NB4 (cell line): ENCODE results near the gene PTPN4.

Source experiments
- DNase-seq: peaks from one replicate; pipeline ENCODE4 v3.0.0; 2010; ENCODE audit warnings: low read depth
- H3K4me3 ChIP-seq: one replicate; pipeline ENCODE4 v1.5.1; 2011; ENCODE audit warnings: mild to moderate bottlenecking, low read depth, low read length, moderate library complexity
- MYC ChIP-seq: IDR thresholded peaks from 2 replicates; pipeline ENCODE4 v1.6.1; 2011; ENCODE audit warnings: low read depth, low read length
- POLR2A ChIP-seq: IDR thresholded peaks from 2 replicates; pipeline ENCODE4 v1.6.1; 2011; ENCODE audit warnings: mild to moderate bottlenecking; ENCODE audit not compliant: insufficient read length; ENCODE audit errors: extremely low read depth
- TF ChIP-seq, protein P1 (sequence below): IDR thresholded peaks from 2 replicates; pipeline ENCODE4 v1.6.1; 2011; ENCODE audit warnings: low read depth, low read length
- TF ChIP-seq, protein P2 (sequence below): IDR thresholded peaks from one replicate; pipeline ENCODE4 v1.5.1; 2012; ENCODE audit warnings: low read depth, low read length

Gene PTPN4

DNA sequence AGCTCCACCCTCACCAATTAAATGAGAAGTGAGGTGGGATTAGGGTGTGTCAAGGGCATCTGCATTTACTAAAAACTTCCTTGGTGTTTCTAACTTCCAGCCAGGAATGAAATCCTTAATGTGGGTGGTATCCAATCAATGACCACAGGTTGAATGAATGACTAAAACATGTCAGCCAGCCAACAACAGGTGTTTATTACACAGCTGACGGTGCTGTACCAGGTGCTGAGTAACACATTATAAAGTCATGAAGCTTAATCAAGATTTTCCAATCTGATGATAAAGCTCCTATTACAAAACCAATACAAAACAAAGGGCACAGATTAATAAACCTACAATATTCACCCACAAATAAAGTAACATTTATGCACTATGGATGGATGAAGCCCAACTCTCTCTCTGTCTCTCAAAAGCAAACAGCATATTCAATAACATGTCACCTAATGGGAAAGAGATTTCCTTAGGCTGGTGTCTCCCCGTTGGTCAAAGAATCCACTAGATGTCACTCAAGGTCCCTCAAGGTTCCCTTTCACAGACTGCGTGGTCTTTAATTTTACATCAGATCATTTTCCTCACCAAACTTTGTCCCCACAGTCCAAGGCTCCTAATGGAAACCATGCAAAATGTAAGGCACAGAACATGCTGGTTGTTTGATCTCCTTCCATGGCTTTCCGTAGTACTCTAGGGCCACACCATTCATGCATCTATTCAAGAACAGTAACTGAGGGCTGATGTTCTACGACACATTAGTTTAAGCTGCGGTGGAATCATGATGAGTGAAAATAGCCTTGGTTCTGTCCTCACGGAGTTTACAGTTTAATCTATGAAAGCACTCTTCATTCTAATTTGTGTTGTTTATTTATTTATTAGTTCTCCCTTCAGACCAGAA, 6.4 kb upstream of the PTPN4 start:
- TF ChIP-seq, protein P1, sequence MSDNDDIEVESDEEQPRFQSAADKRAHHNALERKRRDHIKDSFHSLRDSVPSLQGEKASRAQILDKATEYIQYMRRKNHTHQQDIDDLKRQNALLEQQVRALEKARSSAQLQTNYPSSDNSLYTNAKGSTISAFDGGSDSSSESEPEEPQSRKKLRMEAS, result no peak
- TF ChIP-seq POLR2A (no peak), MYC (no peak)
- TF ChIP-seq, protein P2, sequence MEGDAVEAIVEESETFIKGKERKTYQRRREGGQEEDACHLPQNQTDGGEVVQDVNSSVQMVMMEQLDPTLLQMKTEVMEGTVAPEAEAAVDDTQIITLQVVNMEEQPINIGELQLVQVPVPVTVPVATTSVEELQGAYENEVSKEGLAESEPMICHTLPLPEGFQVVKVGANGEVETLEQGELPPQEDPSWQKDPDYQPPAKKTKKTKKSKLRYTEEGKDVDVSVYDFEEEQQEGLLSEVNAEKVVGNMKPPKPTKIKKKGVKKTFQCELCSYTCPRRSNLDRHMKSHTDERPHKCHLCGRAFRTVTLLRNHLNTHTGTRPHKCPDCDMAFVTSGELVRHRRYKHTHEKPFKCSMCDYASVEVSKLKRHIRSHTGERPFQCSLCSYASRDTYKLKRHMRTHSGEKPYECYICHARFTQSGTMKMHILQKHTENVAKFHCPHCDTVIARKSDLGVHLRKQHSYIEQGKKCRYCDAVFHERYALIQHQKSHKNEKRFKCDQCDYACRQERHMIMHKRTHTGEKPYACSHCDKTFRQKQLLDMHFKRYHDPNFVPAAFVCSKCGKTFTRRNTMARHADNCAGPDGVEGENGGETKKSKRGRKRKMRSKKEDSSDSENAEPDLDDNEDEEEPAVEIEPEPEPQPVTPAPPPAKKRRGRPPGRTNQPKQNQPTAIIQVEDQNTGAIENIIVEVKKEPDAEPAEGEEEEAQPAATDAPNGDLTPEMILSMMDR, result peak; percentile 84
- peak; percentile 80 for DNase-seq
- no peak overlapping the region for H3K4me3 ChIP-seq

DNA sequence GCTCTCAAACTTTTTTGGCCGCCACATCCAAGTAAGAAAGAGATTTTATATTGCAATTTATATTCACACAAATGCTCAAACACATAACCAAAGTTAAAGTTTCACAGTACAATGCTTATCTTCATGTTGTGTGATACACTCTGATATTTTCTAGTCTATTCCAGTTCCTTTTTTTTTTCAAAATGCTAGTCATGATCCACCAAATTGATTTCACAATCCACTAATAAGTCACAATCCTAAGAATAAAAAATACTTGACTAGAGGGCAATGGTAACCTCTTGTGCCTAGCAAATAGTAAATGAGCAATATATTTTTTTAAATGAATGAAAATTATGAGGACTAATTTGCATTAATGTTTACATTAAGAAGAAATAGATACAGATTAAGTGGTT, 5.8 kb upstream of the PTPN4 start:
- peak; percentile 69 for DNase-seq
- no peak overlapping the region for H3K4me3 ChIP-seq
- TF ChIP-seq, protein P1, result no peak
- TF ChIP-seq POLR2A, result no peak
- TF ChIP-seq, protein P2, result no peak
- no peak for TF ChIP-seq MYC

- TF ChIP-seq MYC (no peak), POLR2A (no peak)
- TF ChIP-seq, protein P1, result no peak
- TF ChIP-seq, protein P2, result no peak
- DNase-seq, result no peak
- no peak overlapping the region for H3K4me3 ChIP-seq
Measured at GRCh38 chr2:119755906-119756305, 3.8 kb upstream of the PTPN4 start.

DNA sequence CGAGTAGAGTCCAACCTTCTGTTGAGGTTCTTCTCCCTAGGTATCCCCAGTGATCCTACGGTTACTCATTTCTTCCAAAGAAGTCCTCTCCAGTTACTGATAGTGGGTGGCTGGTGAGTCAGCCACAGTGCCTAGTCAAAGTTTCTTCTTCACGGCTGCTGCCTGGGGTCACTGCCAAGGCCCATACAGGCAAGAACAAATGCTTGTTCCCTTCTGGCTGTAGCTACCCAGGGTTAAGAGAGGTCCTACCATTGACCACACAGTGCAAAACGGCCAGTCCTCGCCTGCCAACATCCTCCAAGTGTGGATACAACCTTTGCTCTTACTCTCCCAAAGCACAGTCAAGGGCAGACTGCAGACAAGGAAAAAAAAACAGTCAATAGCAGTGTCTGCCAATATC, 2.9 kb upstream of the PTPN4 start:
- DNase-seq, result peak; percentile 24
- TF ChIP-seq, protein P2, result no peak
- no peak for TF ChIP-seq MYC
- TF ChIP-seq, protein P1, result no peak
- TF ChIP-seq POLR2A, result no peak
- H3K4me3 ChIP-seq, result no peak overlapping the region

DNA sequence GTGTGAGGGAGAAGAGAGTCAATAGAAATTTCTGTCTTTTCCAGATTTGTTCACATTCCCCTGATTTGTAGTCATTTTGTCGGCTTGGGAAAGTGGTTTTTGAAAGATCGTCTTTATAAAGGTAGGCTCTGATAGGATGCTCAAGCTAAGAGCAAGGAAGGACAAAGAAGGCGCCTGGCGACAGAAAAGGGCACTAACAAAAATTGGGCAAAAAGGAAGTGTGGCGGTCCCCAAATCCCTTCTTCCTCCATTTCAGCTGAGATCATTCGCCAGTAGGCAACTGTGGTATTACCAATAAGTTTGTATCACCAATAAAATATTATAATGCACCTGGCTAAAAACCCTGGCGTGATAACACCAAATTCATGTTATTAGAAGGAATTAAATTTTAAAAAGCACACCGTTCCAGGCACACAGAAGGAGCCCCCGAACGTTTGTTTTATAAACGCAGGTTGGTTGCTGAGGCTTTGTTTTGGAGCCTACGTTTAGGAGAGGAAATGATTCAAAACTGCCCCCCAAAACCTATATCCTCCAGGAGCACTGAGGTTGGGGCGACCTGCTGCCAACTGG, 756 bp upstream of the PTPN4 start:
- no peak for DNase-seq
- peak overlapping the region; percentile 65 for H3K4me3 ChIP-seq
- TF ChIP-seq POLR2A (no peak), MYC (no peak)
- TF ChIP-seq, protein P1, result no peak
- TF ChIP-seq, protein P2, result no peak
